Neural progenitor cell (in vitro differentiated cells): Measurements from ENCODE around the gene KIF26A. TPM values are rescaled to one million over a fixed set of nuclear protein-coding genes. Genes with fewer than 3 reads are reported as not detected.

Experiments used
- DNase-seq: peaks from one replicate; pipeline ENCODE4 v3.0.0-alpha.2; 2016; ENCODE audit warnings: low spot score
- H2AFZ ChIP-seq: fragments of 200-600 bp; sonication (generic); replicated peaks from 2 replicates; pipeline ENCODE4 v1.6.1; 2016; ENCODE audit warnings: antibody characterized with exemption
- H3F3A ChIP-seq: fragments of 200-600 bp; sonication (generic); 2 replicates; pipeline ENCODE4 v1.6.1; 2016; ENCODE audit warnings: antibody characterized with exemption, low read depth
- H3K27ac ChIP-seq: fragments of 200-600 bp; sonication (generic); 2 replicates; pipeline ENCODE4 v1.5.1; 2016; ENCODE audit warnings: mild to moderate bottlenecking
- H3K27me3 ChIP-seq: fragments of 200-600 bp; sonication (generic); 2 replicates; pipeline ENCODE4 v1.6.1; 2016; ENCODE audit warnings: mild to moderate bottlenecking, moderate library complexity
- H3K36me3 ChIP-seq: fragments of 200-600 bp; sonication (generic); 2 replicates; pipeline ENCODE4 v1.5.1; 2016
- H3K4me1 ChIP-seq: fragments of 200-600 bp; sonication (generic); 2 replicates; pipeline ENCODE4 v1.6.1; 2016; ENCODE audit warnings: mixed run types
- H3K4me2 ChIP-seq: fragments of 200-600 bp; sonication (generic); 2 replicates; pipeline ENCODE4 v1.6.1; 2016
- H3K4me3 ChIP-seq: fragments of 200-600 bp; sonication (generic); 2 replicates; pipeline ENCODE4 v1.5.1; 2016
- H3K79me2 ChIP-seq: fragments of 200-600 bp; sonication (generic); 2 replicates; pipeline ENCODE4 v1.6.1; 2016; ENCODE audit warnings: low read depth
- H3K9ac ChIP-seq: fragments of 200-600 bp; sonication (generic); 2 replicates; pipeline ENCODE4 v1.6.1; 2016
- H3K9me3 ChIP-seq: fragments of 200-600 bp; sonication (generic); 2 replicates; pipeline ENCODE4 v1.5.1; 2016; ENCODE audit warnings: low read depth
- H4K20me1 ChIP-seq: fragments of 200-600 bp; sonication (generic); 2 replicates; pipeline ENCODE4 v1.6.1; 2016; ENCODE audit warnings: low read depth
- H3K27ac Mint-ChIP-seq: 3 replicates; pipeline ENCODE4 v1.8.0; 2021; ENCODE audit warnings: mixed read lengths
- H3K27me3 Mint-ChIP-seq: 2 replicates; pipeline ENCODE4 v1.8.0; 2022; ENCODE audit warnings: low read depth, mild to moderate bottlenecking, inconsistent platforms, moderate library complexity, mixed read lengths; ENCODE audit not compliant: insufficient read depth
- H3K36me3 Mint-ChIP-seq: 3 replicates; pipeline ENCODE4 v1.8.0; 2021; ENCODE audit warnings: mixed read lengths
- H3K4me1 Mint-ChIP-seq: 3 replicates; pipeline ENCODE4 v1.8.0; 2021; ENCODE audit warnings: mixed read lengths
- H3K4me3 Mint-ChIP-seq: 3 replicates; pipeline ENCODE4 v1.8.0; 2021; ENCODE audit warnings: mild to moderate bottlenecking, moderate library complexity, mixed read lengths
- H3K9me3 Mint-ChIP-seq: 3 replicates; pipeline ENCODE4 v1.8.0; 2020; ENCODE audit warnings: mixed read lengths
- EZH2 ChIP-seq: fragments of 200-600 bp; sonication (generic); IDR thresholded peaks from 2 replicates; pipeline ENCODE4 v1.6.1; 2017; ENCODE audit warnings: antibody characterized with exemption, mild to moderate bottlenecking, moderate library complexity
- EZH2phosphoT487 ChIP-seq: fragments of 200-600 bp; sonication (generic); IDR thresholded peaks from 2 replicates; pipeline ENCODE4 v1.6.1; 2017; ENCODE audit warnings: antibody characterized with exemption
- total RNA-seq: library from RNA; depleted of rRNA; stranded (reverse); fragments of >200 nt; gene quantifications from 2 replicates; pipeline ENCODE4 v1.2.3, GENCODE V29; 2015; ENCODE audit warnings: low replicate concordance
- TF ChIP-seq, protein P1 (sequence below): fragments of 200-600 bp; sonication (generic); IDR thresholded peaks from 2 replicates; pipeline ENCODE4 v1.5.1; 2017; ENCODE audit warnings: antibody characterized with exemption, mild to moderate bottlenecking

Gene KIF26A
- total RNA-seq, 1 donor from 2014 or later: 6.1 TPM

- H3K4me3 ChIP-seq: no peak overlapping the region
- no peak overlapping the region for H2AFZ ChIP-seq
- H3K9me3 ChIP-seq: no peaks in the 10 kb centered on the region
- H3K9me3 Mint-ChIP-seq: no peaks in the 10 kb centered on the region
- no peaks in the 10 kb centered on the region for H3K36me3 Mint-ChIP-seq
- no peak overlapping the region for H3K9ac ChIP-seq
- H3K27me3 ChIP-seq: no peaks in the 10 kb centered on the region
- H3K4me1 ChIP-seq: no peaks in the 10 kb centered on the region
- no peak overlapping the region for H3K27ac ChIP-seq
- H3K36me3 ChIP-seq: no peaks in the 10 kb centered on the region
- H3F3A ChIP-seq: no peaks in the 10 kb centered on the region
- H3K27me3 Mint-ChIP-seq: peaks cover 25% of the 10 kb centered on the region
- no peak overlapping the region for H3K4me2 ChIP-seq
- DNase-seq: no peak
- no peaks in the 10 kb centered on the region for H3K79me2 ChIP-seq
- H3K4me3 Mint-ChIP-seq: peak overlapping the region; percentile 30
- TF ChIP-seq, protein P1, sequence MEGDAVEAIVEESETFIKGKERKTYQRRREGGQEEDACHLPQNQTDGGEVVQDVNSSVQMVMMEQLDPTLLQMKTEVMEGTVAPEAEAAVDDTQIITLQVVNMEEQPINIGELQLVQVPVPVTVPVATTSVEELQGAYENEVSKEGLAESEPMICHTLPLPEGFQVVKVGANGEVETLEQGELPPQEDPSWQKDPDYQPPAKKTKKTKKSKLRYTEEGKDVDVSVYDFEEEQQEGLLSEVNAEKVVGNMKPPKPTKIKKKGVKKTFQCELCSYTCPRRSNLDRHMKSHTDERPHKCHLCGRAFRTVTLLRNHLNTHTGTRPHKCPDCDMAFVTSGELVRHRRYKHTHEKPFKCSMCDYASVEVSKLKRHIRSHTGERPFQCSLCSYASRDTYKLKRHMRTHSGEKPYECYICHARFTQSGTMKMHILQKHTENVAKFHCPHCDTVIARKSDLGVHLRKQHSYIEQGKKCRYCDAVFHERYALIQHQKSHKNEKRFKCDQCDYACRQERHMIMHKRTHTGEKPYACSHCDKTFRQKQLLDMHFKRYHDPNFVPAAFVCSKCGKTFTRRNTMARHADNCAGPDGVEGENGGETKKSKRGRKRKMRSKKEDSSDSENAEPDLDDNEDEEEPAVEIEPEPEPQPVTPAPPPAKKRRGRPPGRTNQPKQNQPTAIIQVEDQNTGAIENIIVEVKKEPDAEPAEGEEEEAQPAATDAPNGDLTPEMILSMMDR: no peak
- no peak for TF ChIP-seq EZH2phosphoT487
- TF ChIP-seq EZH2: no peak
- H3K4me1 Mint-ChIP-seq: peaks cover 7% of the 10 kb centered on the region
- H4K20me1 ChIP-seq: no peaks in the 10 kb centered on the region
- H3K27ac Mint-ChIP-seq: peak overlapping the region; percentile 66
Observed at GRCh38 chr14:104211741-104212140, 73.4 kb downstream of the KIF26A start.

DNA sequence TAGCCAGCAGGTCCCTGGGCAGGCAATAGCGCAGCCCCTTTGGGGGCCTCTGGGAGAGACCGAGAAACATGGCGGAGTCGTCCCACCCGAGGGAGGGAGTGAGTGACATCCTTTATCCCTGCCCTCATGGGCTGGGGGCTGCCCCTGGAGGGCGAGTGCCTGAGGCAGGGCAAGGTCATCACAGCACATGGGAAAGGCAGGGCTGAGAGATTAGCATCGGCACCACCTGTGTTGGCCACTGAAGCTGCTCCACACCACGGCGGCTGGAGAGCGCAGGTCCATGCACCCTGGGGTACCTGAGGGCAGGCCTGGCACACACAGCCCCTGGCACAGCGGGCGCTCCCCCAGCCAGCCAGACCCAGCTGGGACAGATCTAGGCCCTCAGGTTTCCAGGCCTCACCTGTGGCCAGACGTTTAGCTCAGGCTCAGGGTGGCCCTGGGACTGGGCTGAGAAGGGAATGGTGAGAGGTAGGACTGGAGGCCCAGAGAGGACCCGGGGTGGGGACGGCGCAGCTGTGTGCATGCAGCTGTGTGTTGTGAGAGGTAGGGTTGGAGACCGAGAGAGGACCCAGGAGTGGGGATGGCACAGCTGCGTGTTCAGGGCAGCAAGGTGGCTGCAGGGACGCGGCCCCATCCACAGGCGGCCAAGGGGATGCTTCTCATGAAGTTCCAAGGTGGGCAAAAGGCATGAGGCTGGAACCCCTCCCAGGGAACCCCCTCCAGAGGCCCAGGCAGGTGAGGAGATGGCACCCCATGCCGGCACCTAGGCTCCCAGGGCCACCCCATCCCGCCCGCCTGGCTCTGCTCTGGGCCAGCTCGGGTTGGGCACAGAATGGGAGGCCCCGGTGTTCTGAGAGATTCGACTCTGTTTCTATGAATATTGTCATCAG is 74.1 kb downstream of the KIF26A start:
- DNase-seq: no peak

GRCh38 chr14:104213301-104214034 is 75.1 kb downstream of the KIF26A start:
- H2AFZ ChIP-seq: no peak overlapping the region
- H3K9me3 ChIP-seq: no peaks in the 10 kb centered on the region
- no peak overlapping the region for H3K9ac ChIP-seq
- no peak overlapping the region for H3K4me3 ChIP-seq
- no peaks in the 10 kb centered on the region for H3K36me3 ChIP-seq
- Mint-ChIP-seq H3K36me3 (no peaks in the 10 kb centered on the region), H3K4me1 (peaks cover 7% of the 10 kb centered on the region), H3K27ac (peak overlapping the region; percentile 66), H3K9me3 (no peaks in the 10 kb centered on the region), H3K4me3 (peak overlapping the region; percentile 57), H3K27me3 (peaks cover 27% of the 10 kb centered on the region)
- H3K27ac ChIP-seq: no peak overlapping the region
- TF ChIP-seq EZH2phosphoT487 (no peak), EZH2 (no peak)
- TF ChIP-seq, protein P1: no peak
- H3F3A ChIP-seq: no peaks in the 10 kb centered on the region
- H3K4me1 ChIP-seq: peaks cover 4% of the 10 kb centered on the region
- H3K4me2 ChIP-seq: no peak overlapping the region
- no peaks in the 10 kb centered on the region for H3K79me2 ChIP-seq
- DNase-seq: no peak
- no peaks in the 10 kb centered on the region for H3K27me3 ChIP-seq
- no peaks in the 10 kb centered on the region for H4K20me1 ChIP-seq

More for the DNA sequence above, 74.1 kb downstream of the KIF26A start:
- Histone ChIP-seq H3K79me2 (no peaks in the 10 kb centered on the region), H4K20me1 (no peaks in the 10 kb centered on the region), H2AFZ (no peak overlapping the region), H3K4me3 (no peak overlapping the region), H3K9ac (no peak overlapping the region), H3K27me3 (no peaks in the 10 kb centered on the region), H3K36me3 (no peaks in the 10 kb centered on the region), H3K9me3 (no peaks in the 10 kb centered on the region), H3K4me2 (no peak overlapping the region), H3K4me1 (no peaks in the 10 kb centered on the region), H3F3A (no peaks in the 10 kb centered on the region), H3K27ac (no peak overlapping the region)
- Mint-ChIP-seq H3K27me3 (peaks cover 25% of the 10 kb centered on the region), H3K27ac (peak overlapping the region; percentile 66), H3K4me3 (no peak overlapping the region), H3K4me1 (peaks cover 7% of the 10 kb centered on the region), H3K9me3 (no peaks in the 10 kb centered on the region), H3K36me3 (no peaks in the 10 kb centered on the region)
- TF ChIP-seq, protein P1: no peak
- no peak for TF ChIP-seq EZH2phosphoT487
- no peak for TF ChIP-seq EZH2
